Measurements from ENCODE around the gene CD36.

- TF ChIP-seq EZH2 (IDR thresholded peaks at IDR 0.05; ENCODE audit: borderline replicate concordance, low read depth, low read length, poor library complexity, severe bottlenecking) (no peak), CTCF (conservative IDR thresholded peaks at IDR 0.05; ENCODE audit: low read depth, low read length) (no peak)
These were observed 17.6 kb downstream of the CD36 start for GRCh38 chr7:80656029-80656428.
